ENCODE results near the gene CRACR2B. TPM values are rescaled to one million over a fixed set of nuclear protein-coding genes. Genes with fewer than 3 reads are reported as not detected.

CRACR2B gene
- total RNA-seq, 1 donor from 2014 or later: 19.3 TPM

GRCh38 chr11:813072-813455 is 14.7 kb upstream of the CRACR2B start:
- H3K9me3 Mint-ChIP-seq: no peaks in the 10 kb centered on the region
- no peaks in the 10 kb centered on the region for H3K27me3 Mint-ChIP-seq
- no peak for DNase-seq (ENCODE audit: extremely low spot score, unreplicated experiment)
- H3K36me3 Mint-ChIP-seq: no peaks in the 10 kb centered on the region
- no peak for TF ChIP-seq CTCF (conservative IDR thresholded peaks at IDR 0.05)
- H3K4me1 Mint-ChIP-seq (ENCODE audit: unreplicated experiment): peaks cover 10% of the 10 kb centered on the region
- H3K27ac Mint-ChIP-seq: no peak overlapping the region
- H3K4me3 Mint-ChIP-seq: no peak overlapping the region

GRCh38 chr11:813456-814096 is 14.1 kb upstream of the CRACR2B start:
- H3K4me3 Mint-ChIP-seq: no peak overlapping the region
- TF ChIP-seq CTCF (conservative IDR thresholded peaks at IDR 0.05): no peak
- no peaks in the 10 kb centered on the region for H3K36me3 Mint-ChIP-seq
- no peak overlapping the region for H3K27ac Mint-ChIP-seq
- no peaks in the 10 kb centered on the region for H3K27me3 Mint-ChIP-seq
- H3K4me1 Mint-ChIP-seq (ENCODE audit: unreplicated experiment): peaks cover 10% of the 10 kb centered on the region
- DNase-seq (ENCODE audit: extremely low spot score, unreplicated experiment): no peak
- H3K9me3 Mint-ChIP-seq: no peaks in the 10 kb centered on the region

DNA sequence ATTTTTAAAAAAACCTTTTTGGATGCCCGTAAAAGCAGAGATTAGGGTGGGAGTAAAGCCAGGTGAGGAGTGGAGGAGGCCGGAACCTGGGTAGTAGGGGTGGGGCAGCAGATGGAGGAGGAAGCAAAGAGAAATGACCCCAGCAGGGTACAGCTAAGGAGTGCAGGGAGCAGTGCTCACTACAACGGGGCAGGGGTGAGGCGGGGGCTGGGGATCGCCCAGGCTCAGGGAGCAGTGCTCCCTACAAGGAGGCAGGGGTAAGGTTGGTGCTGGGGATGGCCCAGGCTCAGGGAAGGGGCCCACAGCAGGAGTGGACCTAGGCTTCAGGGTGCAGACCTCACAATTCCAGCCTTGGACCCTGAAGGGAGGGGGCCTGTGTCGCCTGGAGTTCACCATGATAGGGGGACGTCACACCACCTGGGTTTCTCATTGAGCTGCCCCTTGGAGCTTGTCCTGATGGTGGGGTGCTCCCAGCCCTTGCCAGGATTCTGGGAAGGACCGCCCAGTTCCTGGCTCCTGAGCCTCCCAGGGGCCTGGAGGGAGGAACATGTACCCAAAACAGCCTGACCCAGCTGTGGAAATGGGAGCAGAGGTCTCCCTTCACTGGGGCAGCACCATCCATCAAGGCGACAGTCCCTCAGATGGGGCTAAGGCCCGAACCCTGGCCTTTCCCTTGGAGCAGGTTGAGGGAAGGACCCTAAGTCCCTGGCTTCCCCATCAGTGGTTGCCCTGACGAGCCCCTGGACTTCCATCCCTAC is 11.9 kb upstream of the CRACR2B start:
- Mint-ChIP-seq H3K27me3 (no peaks in the 10 kb centered on the region), H3K27ac (peak overlapping the region; percentile 23), H3K9me3 (no peaks in the 10 kb centered on the region), H3K4me1 (ENCODE audit: unreplicated experiment) (peaks cover 8% of the 10 kb centered on the region), H3K36me3 (no peaks in the 10 kb centered on the region), H3K4me3 (no peak overlapping the region)
- DNase-seq (ENCODE audit: extremely low spot score, unreplicated experiment): no peak
- TF ChIP-seq CTCF (conservative IDR thresholded peaks at IDR 0.05): no peak

- Mint-ChIP-seq H3K4me3 (no peak overlapping the region), H3K27me3 (no peaks in the 10 kb centered on the region), H3K9me3 (no peaks in the 10 kb centered on the region), H3K4me1 (ENCODE audit: unreplicated experiment) (peaks cover 3% of the 10 kb centered on the region), H3K27ac (peak overlapping the region; percentile 23), H3K36me3 (no peaks in the 10 kb centered on the region)
- no peak for TF ChIP-seq CTCF (conservative IDR thresholded peaks at IDR 0.05)
- DNase-seq (ENCODE audit: extremely low spot score, unreplicated experiment): no peak
Observed at GRCh38 chr11:816433-816779, 11.3 kb upstream of the CRACR2B start.

GRCh38 chr11:818396-819128 is 9.2 kb upstream of the CRACR2B start, which contains the start of gene PNPLA2:
PNPLA2 (plus strand) TSS chr11:818914; CDS start chr11:819719, 805 bp downstream.
- H3K4me3 Mint-ChIP-seq: peak within 1 kb of the TSS; percentile 79

More at GRCh38 chr11:818396-819128, 9.2 kb upstream of the CRACR2B start, which contains the start of gene PNPLA2:
- DNase-seq (ENCODE audit: extremely low spot score, unreplicated experiment): no peak
- no peaks in the 10 kb centered on the region for H3K27me3 Mint-ChIP-seq
- H3K9me3 Mint-ChIP-seq: no peaks in the 10 kb centered on the region
- H3K4me1 Mint-ChIP-seq (ENCODE audit: unreplicated experiment): no peaks in the 10 kb centered on the region
- no peak for TF ChIP-seq CTCF (conservative IDR thresholded peaks at IDR 0.05)
- H3K27ac Mint-ChIP-seq: no peak within 1 kb of the TSS
- H3K36me3 Mint-ChIP-seq: no peaks in the 10 kb centered on the region

Data from type B pancreatic cell (in vitro differentiated cells).